HG03520 (cell line): Measurements from ENCODE around the gene KIF2B.
"Not testable (repeated sequence)": the region's sequence is repeated elsewhere in the genome, so short reads cannot be mapped to it uniquely, and the experiment has no call there.

Experiments used
- ATAC-seq: cut with Tn5 transposase; IDR thresholded peaks from one replicate; pipeline ENCODE4 v1.9.1; 2021; ENCODE audit warnings: mild to moderate bottlenecking, moderate library complexity; ENCODE audit not compliant: unreplicated experiment

KIF2B gene

GRCh38 chr17:53822764-53823163 lies at the start of gene KIF2B:
Gene KIF2B (plus strand): TSS chr17:53822927. CDS start chr17:53823034, 107 bp downstream.
- no peak for ATAC-seq

- no peak for ATAC-seq
Measured at GRCh38 chr17:53780320-53780719, 42.4 kb upstream of the KIF2B start.

- ATAC-seq: no peak
Measured at GRCh38 chr17:53791551-53791950, 31.2 kb upstream of the KIF2B start.

GRCh38 chr17:53792451-53792850 lies 30.3 kb upstream of the KIF2B start:
- no peak for ATAC-seq

- no peak for ATAC-seq
Measured at GRCh38 chr17:53792997-53793396, 29.7 kb upstream of the KIF2B start.

- ATAC-seq: no peak
Measured at GRCh38 chr17:53794875-53795274, 27.9 kb upstream of the KIF2B start.

- ATAC-seq: no peak
Measured at GRCh38 chr17:53796642-53797041, 26.1 kb upstream of the KIF2B start.

- ATAC-seq: no peak
Measured at GRCh38 chr17:53797501-53797900, 25.2 kb upstream of the KIF2B start.

- ATAC-seq: no peak
Measured at GRCh38 chr17:53804437-53804836, 18.3 kb upstream of the KIF2B start.

GRCh38 chr17:53806473-53806872 lies 16.3 kb upstream of the KIF2B start:
- ATAC-seq: no peak

GRCh38 chr17:53807286-53807685 lies 15.4 kb upstream of the KIF2B start:
- ATAC-seq: no peak

- no peak for ATAC-seq
Measured at GRCh38 chr17:53818271-53818670, 4.5 kb upstream of the KIF2B start.

- ATAC-seq: no peak
Measured at GRCh38 chr17:53818929-53819328, 3.8 kb upstream of the KIF2B start.

GRCh38 chr17:53819956-53820355 lies 2.8 kb upstream of the KIF2B start:
- no peak for ATAC-seq

GRCh38 chr17:53823341-53824050 lies 769 bp downstream of the KIF2B start:
- no peak for ATAC-seq

- ATAC-seq: not testable (repeated sequence)
Measured at GRCh38 chr17:53834771-53835170, 12.0 kb downstream of the KIF2B start.

GRCh38 chr17:53837131-53837530 lies 14.4 kb downstream of the KIF2B start:
- no peak for ATAC-seq

- ATAC-seq: no peak
Measured at GRCh38 chr17:53844491-53845107, 21.9 kb downstream of the KIF2B start.

- not testable (repeated sequence) for ATAC-seq
Measured at GRCh38 chr17:53871128-53871527, 48.4 kb downstream of the KIF2B start.
